ENCODE measurements around the gene DUSP16.
A peak's percentile ranks its signal among the peaks of the same experiment; 100 is the strongest.
"Not testable (repeated sequence)": the region's sequence is repeated elsewhere in the genome, so short reads cannot be mapped to it uniquely, and the experiment has no call there.

The DUSP16 gene

GRCh38 chr12:12480074-12480473 lies 82.6 kb downstream of the DUSP16 start:
- DNase-seq (ENCODE audit: insufficient read length, low spot score) (no peak), FAIRE-seq (no peak)
- no peak for TF ChIP-seq TAF1 (IDR thresholded peaks at IDR 0.05; ENCODE audit: low read depth, low read length)

- TF ChIP-seq PAX5 (IDR thresholded peaks at IDR 0.05; ENCODE audit: insufficient read depth, low read length, severe bottlenecking) (no peak), POU2F2 (IDR thresholded peaks at IDR 0.05; ENCODE audit: low read depth, low read length) (no peak), POLR2A (IDR thresholded peaks at IDR 0.05; ENCODE audit: low read depth, low read length) (no peak), TAF1 (IDR thresholded peaks at IDR 0.05; ENCODE audit: low read depth, low read length) (no peak), SPI1 (IDR thresholded peaks at IDR 0.05; ENCODE audit: low read depth, low read length) (no peak)
- no peak for DNase-seq (ENCODE audit: insufficient read length, low spot score)
- FAIRE-seq = no peak
These were observed 85.2 kb downstream of the DUSP16 start for GRCh38 chr12:12477532-12477890.

GRCh38 chr12:12476857-12477531 lies 85.7 kb downstream of the DUSP16 start:
- DNase-seq (ENCODE audit: insufficient read length, low spot score) (no peak), FAIRE-seq (no peak)
- TF ChIP-seq POLR2AphosphoS5 (IDR thresholded peaks at IDR 0.05; ENCODE audit: low read depth, low read length) = no peak
- no peak for TF ChIP-seq POU2F2 (IDR thresholded peaks at IDR 0.05; ENCODE audit: low read depth, low read length)
- no peak for TF ChIP-seq PAX5 (IDR thresholded peaks at IDR 0.05; ENCODE audit: insufficient read depth, low read length, severe bottlenecking)
- TF ChIP-seq TAF1 (IDR thresholded peaks at IDR 0.05; ENCODE audit: low read depth, low read length) = no peak
- TF ChIP-seq SPI1 (IDR thresholded peaks at IDR 0.05; ENCODE audit: low read depth, low read length) = no peak
- no peak for TF ChIP-seq POLR2A (IDR thresholded peaks at IDR 0.05; ENCODE audit: low read depth, low read length)

- FAIRE-seq = peak; percentile 41
- peak; percentile 53 for DNase-seq (ENCODE audit: insufficient read length, low spot score)
These were observed 87.5 kb downstream of the DUSP16 start for GRCh38 chr12:12474931-12475795.

GRCh38 chr12:12474471-12474928 lies 88.2 kb downstream of the DUSP16 start:
- TF ChIP-seq POU2F2 (IDR thresholded peaks at IDR 0.05; ENCODE audit: low read depth, low read length) = no peak
- TF ChIP-seq POLR2AphosphoS5 (IDR thresholded peaks at IDR 0.05; ENCODE audit: low read depth, low read length) = peak; percentile 3; the same call in 1 of the 2 replicates
- DNase-seq (ENCODE audit: insufficient read length, low spot score) = no peak
- FAIRE-seq = no peak

More at GRCh38 chr12:12474931-12475795, 87.5 kb downstream of the DUSP16 start:
- peak; percentile 26; the same call in 1 of the 2 replicates for TF ChIP-seq POLR2A (IDR thresholded peaks at IDR 0.05; ENCODE audit: low read depth, low read length)
- TF ChIP-seq TAF1 (IDR thresholded peaks at IDR 0.05; ENCODE audit: low read depth, low read length) = 0 out of 2 replicates have a peak, but pooled peaks have one; percentile 2
- no peak for TF ChIP-seq SPI1 (IDR thresholded peaks at IDR 0.05; ENCODE audit: low read depth, low read length)
- peak; percentile 22; the same call in 1 of the 2 replicates for TF ChIP-seq POLR2AphosphoS5 (IDR thresholded peaks at IDR 0.05; ENCODE audit: low read depth, low read length)
- TF ChIP-seq PAX5 (IDR thresholded peaks at IDR 0.05; ENCODE audit: insufficient read depth, low read length, severe bottlenecking) = no peak
- TF ChIP-seq POU2F2 (IDR thresholded peaks at IDR 0.05; ENCODE audit: low read depth, low read length) = no peak

- FAIRE-seq = no peak
- TF ChIP-seq POU2F2 (IDR thresholded peaks at IDR 0.05; ENCODE audit: low read depth, low read length) (no peak), PAX5 (IDR thresholded peaks at IDR 0.05; ENCODE audit: insufficient read depth, low read length, severe bottlenecking) (no peak), POLR2A (IDR thresholded peaks at IDR 0.05; ENCODE audit: low read depth, low read length) (no peak), TAF1 (IDR thresholded peaks at IDR 0.05; ENCODE audit: low read depth, low read length) (no peak), POLR2AphosphoS5 (IDR thresholded peaks at IDR 0.05; ENCODE audit: low read depth, low read length) (no peak), SPI1 (IDR thresholded peaks at IDR 0.05; ENCODE audit: low read depth, low read length) (no peak)
- no peak for DNase-seq (ENCODE audit: insufficient read length, low spot score)
These were observed 89.4 kb downstream of the DUSP16 start for GRCh38 chr12:12473223-12473622.

- DNase-seq (ENCODE audit: insufficient read length, low spot score); FAIRE-seq: not testable (repeated sequence)
These were observed 90.4 kb downstream of the DUSP16 start for GRCh38 chr12:12471982-12472961.

GRCh38 chr12:12470751-12471306 lies 91.8 kb downstream of the DUSP16 start:
- DNase-seq (ENCODE audit: insufficient read length, low spot score) = no peak
- no peak for FAIRE-seq
- TF ChIP-seq POLR2AphosphoS5 (IDR thresholded peaks at IDR 0.05; ENCODE audit: low read depth, low read length) = no peak
- no peak for TF ChIP-seq SPI1 (IDR thresholded peaks at IDR 0.05; ENCODE audit: low read depth, low read length)
- TF ChIP-seq POLR2A (IDR thresholded peaks at IDR 0.05; ENCODE audit: low read depth, low read length) = no peak
- TF ChIP-seq POU2F2 (IDR thresholded peaks at IDR 0.05; ENCODE audit: low read depth, low read length) = no peak
- no peak for TF ChIP-seq PAX5 (IDR thresholded peaks at IDR 0.05; ENCODE audit: insufficient read depth, low read length, severe bottlenecking)
- TF ChIP-seq TAF1 (IDR thresholded peaks at IDR 0.05; ENCODE audit: low read depth, low read length) = no peak

GRCh38 chr12:12469386-12469785 lies 93.3 kb downstream of the DUSP16 start:
- no peak for TF ChIP-seq PAX5 (IDR thresholded peaks at IDR 0.05; ENCODE audit: insufficient read depth, low read length, severe bottlenecking)
- no peak for TF ChIP-seq TAF1 (IDR thresholded peaks at IDR 0.05; ENCODE audit: low read depth, low read length)
- TF ChIP-seq POLR2A (IDR thresholded peaks at IDR 0.05; ENCODE audit: low read depth, low read length) = no peak
- TF ChIP-seq SPI1 (IDR thresholded peaks at IDR 0.05; ENCODE audit: low read depth, low read length) = no peak
- no peak for TF ChIP-seq POU2F2 (IDR thresholded peaks at IDR 0.05; ENCODE audit: low read depth, low read length)
- TF ChIP-seq POLR2AphosphoS5 (IDR thresholded peaks at IDR 0.05; ENCODE audit: low read depth, low read length) = no peak
- no peak for FAIRE-seq

More at GRCh38 chr12:12469386-12469785, 93.3 kb downstream of the DUSP16 start:
- DNase-seq (ENCODE audit: insufficient read length, low spot score) = no peak
